ENCODE data around the gene STBD1.
"Not testable (repeated sequence)": the region's sequence is repeated elsewhere in the genome, so short reads cannot be mapped to it uniquely, and the experiment has no call there.

Gene STBD1

GRCh38 chr4:76305971-76306881 lies at the start of gene STBD1:
Gene STBD1 (plus strand): TSS chr4:76306733. CDS start chr4:76306770, 37 bp downstream.
- DNase-seq, result peak in 44 of 58 donors; percentile 3 to 75 (median 38)

GRCh38 chr4:76256968-76257367 lies 49.6 kb upstream of the STBD1 start:
- DNase-seq, result no peak

GRCh38 chr4:76257824-76258223 lies 48.7 kb upstream of the STBD1 start:
- DNase-seq, result peak in 1 of 58 donors; percentile 16

GRCh38 chr4:76260571-76260970 lies 46.0 kb upstream of the STBD1 start:
- no peak for DNase-seq

- DNase-seq, result no peak
These were observed 40.8 kb upstream of the STBD1 start for GRCh38 chr4:76265631-76266218.

GRCh38 chr4:76266627-76267026 lies 39.9 kb upstream of the STBD1 start:
- no peak for DNase-seq

GRCh38 chr4:76267811-76268210 lies 38.7 kb upstream of the STBD1 start:
- DNase-seq, result no peak

- DNase-seq, result no peak
These were observed 36.0 kb upstream of the STBD1 start for GRCh38 chr4:76270244-76271175.

GRCh38 chr4:76271248-76271647 lies 35.3 kb upstream of the STBD1 start:
- DNase-seq, result no peak

- DNase-seq, result no peak
These were observed 34.5 kb upstream of the STBD1 start for GRCh38 chr4:76272073-76272472.

- DNase-seq, result no peak
These were observed 34.0 kb upstream of the STBD1 start for GRCh38 chr4:76272582-76272981.

- DNase-seq, result no peak
These were observed 33.5 kb upstream of the STBD1 start for GRCh38 chr4:76272999-76273398.

- no peak for DNase-seq
These were observed 30.9 kb upstream of the STBD1 start for GRCh38 chr4:76275486-76276124.

- DNase-seq, result no peak
These were observed 29.7 kb upstream of the STBD1 start for GRCh38 chr4:76276813-76277212.

GRCh38 chr4:76277667-76278066 lies 28.9 kb upstream of the STBD1 start:
- DNase-seq, result no peak

GRCh38 chr4:76278583-76278982 lies 27.9 kb upstream of the STBD1 start:
- no peak for DNase-seq

- no peak for DNase-seq
These were observed 27.1 kb upstream of the STBD1 start for GRCh38 chr4:76279462-76279861.

- DNase-seq, result no peak
These were observed 25.8 kb upstream of the STBD1 start for GRCh38 chr4:76280488-76281441.

- DNase-seq, result not testable (repeated sequence)
These were observed 24.9 kb upstream of the STBD1 start for GRCh38 chr4:76281594-76281993.

Data from anterior cingulate cortex (tissue), 58 donors.